ENCODE measurements around the gene DERL3.

The DERL3 gene

GRCh38 chr22:23831261-23831660 lies 7.5 kb downstream of the DERL3 start:
- Histone ChIP-seq H3K27ac (no peak overlapping the region), H3K4me3 (ENCODE audit: low read depth, low read length) (no peak overlapping the region), H3K27me3 (ENCODE audit: insufficient read depth, low read depth, severe bottlenecking) (no peaks in the 10 kb centered on the region), H3K9me3 (ENCODE audit: severe bottlenecking) (no peaks in the 10 kb centered on the region), H3K36me3 (peaks cover 94% of the 10 kb centered on the region)
- no peak for TF ChIP-seq CTCF (IDR thresholded peaks at IDR 0.05; ENCODE audit: low read depth, low read length)
- no peak for DNase-seq

- Histone ChIP-seq H3K9me3 (ENCODE audit: severe bottlenecking) (no peaks in the 10 kb centered on the region), H3K36me3 (peaks cover 93% of the 10 kb centered on the region), H3K27me3 (ENCODE audit: insufficient read depth, low read depth, severe bottlenecking) (no peaks in the 10 kb centered on the region), H3K4me3 (ENCODE audit: low read depth, low read length) (no peak overlapping the region), H3K27ac (no peak overlapping the region)
- DNase-seq: no peak
- no peak for TF ChIP-seq CTCF (IDR thresholded peaks at IDR 0.05; ENCODE audit: low read depth, low read length)
Observed at GRCh38 chr22:23829845-23830372, 8.9 kb downstream of the DERL3 start.

- no peak for DNase-seq
- Histone ChIP-seq H3K27me3 (ENCODE audit: insufficient read depth, low read depth, severe bottlenecking) (no peaks in the 10 kb centered on the region), H3K9me3 (ENCODE audit: severe bottlenecking) (no peaks in the 10 kb centered on the region), H3K36me3 (peaks cover 95% of the 10 kb centered on the region), H3K4me3 (ENCODE audit: low read depth, low read length) (no peak overlapping the region), H3K27ac (no peak overlapping the region)
- no peak for TF ChIP-seq CTCF (IDR thresholded peaks at IDR 0.05; ENCODE audit: low read depth, low read length)
Observed at GRCh38 chr22:23828800-23829680, 9.8 kb downstream of the DERL3 start.

GRCh38 chr22:23827351-23827995 lies 11.3 kb downstream of the DERL3 start:
- no peaks in the 10 kb centered on the region for H3K27me3 ChIP-seq (ENCODE audit: insufficient read depth, low read depth, severe bottlenecking)
- no peak overlapping the region for H3K27ac ChIP-seq
- no peak overlapping the region for H3K4me3 ChIP-seq (ENCODE audit: low read depth, low read length)
- no peak for TF ChIP-seq CTCF (IDR thresholded peaks at IDR 0.05; ENCODE audit: low read depth, low read length)
- peaks cover 93% of the 10 kb centered on the region for H3K36me3 ChIP-seq
- H3K9me3 ChIP-seq (ENCODE audit: severe bottlenecking): no peaks in the 10 kb centered on the region
- no peak for DNase-seq

- Histone ChIP-seq H3K9me3 (ENCODE audit: severe bottlenecking) (no peaks in the 10 kb centered on the region), H3K4me3 (ENCODE audit: low read depth, low read length) (no peak overlapping the region), H3K36me3 (peaks cover 95% of the 10 kb centered on the region), H3K27me3 (ENCODE audit: insufficient read depth, low read depth, severe bottlenecking) (no peaks in the 10 kb centered on the region), H3K27ac (peak overlapping the region; percentile 44; the same call in 1 of the 2 replicates)
- no peak for TF ChIP-seq CTCF (IDR thresholded peaks at IDR 0.05; ENCODE audit: low read depth, low read length)
- no peak for DNase-seq
Observed at GRCh38 chr22:23826510-23827350, 12.1 kb downstream of the DERL3 start.

Data from WERI-Rb-1 (cell line).